ENCODE data around the gene MICB.

The MICB gene

DNA sequence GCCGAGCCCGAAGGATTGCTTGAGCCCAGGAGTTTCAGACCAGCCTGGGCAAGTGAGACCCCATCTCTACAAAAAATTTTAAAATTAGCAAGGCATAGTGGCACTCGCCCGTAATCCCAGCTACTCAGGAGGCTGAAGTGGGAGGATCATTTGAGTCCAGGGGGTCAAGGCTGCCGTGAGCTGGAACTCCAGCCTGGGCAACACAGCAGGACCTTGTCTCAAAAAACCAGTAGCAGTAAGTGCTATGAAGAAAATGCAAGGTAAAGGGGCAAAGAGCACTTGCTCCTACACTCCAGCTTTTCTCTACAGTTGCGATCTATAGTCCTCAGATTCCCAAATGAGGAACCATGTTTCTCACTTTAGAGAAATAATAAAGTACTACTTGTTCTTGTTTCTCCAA lies 45.7 kb downstream of the MICB start:
- no peak for DNase-seq

DNA sequence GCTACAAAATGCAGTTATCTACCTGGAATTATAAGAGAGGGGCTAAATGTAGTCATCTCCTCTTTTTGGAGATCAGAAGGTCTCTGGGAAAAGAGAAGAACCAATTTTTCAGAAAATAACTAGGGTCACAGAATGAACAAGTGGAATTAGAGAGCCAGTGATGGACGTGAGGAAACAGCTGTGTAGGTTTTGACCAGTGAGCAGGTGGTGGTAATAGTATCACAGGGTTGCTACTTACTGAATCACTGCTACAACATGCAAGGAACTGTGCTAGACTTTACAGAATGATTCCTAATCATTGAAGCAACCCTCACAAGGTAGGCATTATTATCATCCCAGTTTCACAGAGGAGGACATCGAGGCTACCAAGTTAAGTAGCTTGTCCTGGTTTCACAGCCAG lies 46.7 kb downstream of the MICB start:
- no peak for DNase-seq

DNA sequence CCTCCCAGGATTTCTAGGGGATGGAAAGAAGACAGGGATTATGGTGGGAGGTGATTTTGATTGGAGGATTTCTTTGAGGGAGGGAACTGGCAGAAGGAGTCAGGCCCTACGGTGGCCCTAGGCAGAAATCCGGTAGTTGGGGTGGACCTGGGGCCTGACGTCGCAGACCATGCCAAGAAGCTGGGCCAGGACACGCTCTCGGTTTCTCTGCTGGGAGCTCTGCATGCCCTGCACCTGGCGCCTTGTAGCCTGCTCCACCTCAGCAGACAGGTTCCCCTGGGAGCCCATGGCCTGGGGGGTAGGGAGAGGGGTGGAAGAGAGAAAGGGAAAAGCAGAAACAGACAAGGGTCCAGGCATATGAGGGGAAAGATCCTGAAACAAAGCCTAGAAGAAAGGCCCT lies 47.3 kb downstream of the MICB start:
- DNase-seq: no peak

- DNase-seq: peak; percentile 85
These were observed 48.5 kb downstream of the MICB start, which contains the start of gene ATP6V1G2 for GRCh38 chr6:31546339-31546957. Gene ATP6V1G2 (minus strand): TSS chr6:31546608. CDS start chr6:31546559, 49 bp downstream.

GRCh38 chr6:31546958-31547726 lies 49.2 kb downstream of the MICB start, which contains the start of gene NFKBIL1:
Gene NFKBIL1 (plus strand): TSS chr6:31547608. CDS start chr6:31547695, 87 bp downstream.
- peak; percentile 97 for DNase-seq

- DNase-seq: peak; percentile 55
These were observed 50.0 kb downstream of the MICB start for GRCh38 chr6:31547727-31548543.

- DNase-seq: no peak
These were observed 50.6 kb downstream of the MICB start for GRCh38 chr6:31548544-31548873.

DNA sequence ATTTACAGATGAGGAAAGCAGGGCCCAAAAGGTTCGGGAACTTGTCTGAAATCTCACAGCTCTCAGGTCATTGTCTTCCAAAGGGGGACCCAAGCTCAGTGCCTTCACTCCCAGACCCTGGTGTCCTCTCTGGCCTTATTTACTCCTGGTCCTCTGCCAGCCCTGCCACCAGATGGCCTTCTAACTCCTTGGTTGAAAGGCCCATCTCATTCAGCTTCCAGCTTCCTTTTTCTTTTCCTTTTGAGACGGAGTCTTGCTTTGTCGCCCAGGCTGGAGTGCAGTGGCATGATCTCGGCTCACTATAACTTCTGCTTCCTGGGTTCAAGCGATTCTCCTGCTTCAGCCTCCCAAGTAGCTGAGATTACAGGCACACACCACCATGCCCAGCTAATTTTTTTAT lies 53.4 kb downstream of the MICB start:
- peak; percentile 90 for DNase-seq

DNA sequence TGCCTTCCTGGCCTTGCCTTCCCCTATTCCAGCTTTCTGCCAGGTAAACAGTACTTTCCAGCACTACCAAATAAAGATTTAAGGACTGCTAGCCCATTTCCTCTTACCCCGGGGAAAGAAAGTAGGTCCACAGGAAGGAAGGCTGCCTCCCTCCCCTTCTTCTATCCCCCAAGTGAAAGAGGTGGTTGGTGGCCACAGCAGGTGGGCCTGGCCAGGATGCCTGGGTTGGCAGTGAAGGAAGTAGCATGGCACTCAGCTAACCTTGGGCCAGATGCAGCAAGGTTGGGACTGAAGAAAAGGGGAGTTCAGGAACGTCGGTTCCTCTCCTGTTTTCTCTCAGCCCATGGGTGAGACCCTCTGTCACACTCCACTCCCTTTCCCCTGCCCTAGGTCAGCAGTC lies 58.4 kb downstream of the MICB start:
- DNase-seq: no peak

GRCh38 chr6:31557443-31558317 lies 59.7 kb downstream of the MICB start:
- DNase-seq: no peak

- DNase-seq: no peak
These were observed 60.3 kb downstream of the MICB start for GRCh38 chr6:31558318-31558625.

- peak; percentile 95 for DNase-seq
These were observed 60.9 kb downstream of the MICB start for GRCh38 chr6:31558631-31559500.

- DNase-seq: no peak
These were observed 61.6 kb downstream of the MICB start for GRCh38 chr6:31559606-31559957.

DNA sequence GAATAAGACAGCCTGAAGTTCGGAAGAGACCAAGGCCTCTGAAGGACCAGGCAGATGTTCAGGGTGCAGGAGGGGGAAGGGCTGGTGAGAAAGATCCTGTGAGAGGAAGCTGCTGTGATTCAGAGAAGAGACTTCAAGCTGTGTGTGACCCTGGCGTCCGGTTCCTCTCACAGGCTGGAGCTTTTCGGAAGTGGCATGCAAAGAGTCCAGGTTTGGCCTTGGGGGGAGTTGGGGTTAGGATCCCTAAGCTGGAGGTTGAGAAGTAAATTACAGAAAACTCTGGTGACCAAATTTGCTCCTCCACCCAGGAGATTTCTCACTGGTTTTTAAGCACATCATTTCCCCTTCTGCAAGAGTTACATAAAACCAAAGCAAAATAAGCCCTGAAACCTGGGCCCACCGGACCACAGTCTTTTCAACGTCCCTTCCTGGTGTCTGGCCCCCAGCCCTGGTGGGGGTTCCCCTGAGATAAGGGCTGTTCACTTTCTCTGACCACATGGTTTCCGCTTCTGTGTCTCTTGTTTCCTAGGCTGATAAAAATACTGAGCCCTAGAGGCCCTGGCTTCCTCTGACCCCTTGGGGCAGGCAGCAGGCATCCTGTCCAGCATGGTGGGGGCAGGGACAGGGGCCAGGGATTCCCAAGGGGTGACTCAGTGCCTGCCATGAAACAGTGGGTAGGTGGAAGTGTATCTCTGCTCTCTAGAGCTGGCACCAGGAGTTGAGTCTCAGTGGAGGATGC lies 62.2 kb downstream of the MICB start:
- peak; percentile 67 for DNase-seq

DNA sequence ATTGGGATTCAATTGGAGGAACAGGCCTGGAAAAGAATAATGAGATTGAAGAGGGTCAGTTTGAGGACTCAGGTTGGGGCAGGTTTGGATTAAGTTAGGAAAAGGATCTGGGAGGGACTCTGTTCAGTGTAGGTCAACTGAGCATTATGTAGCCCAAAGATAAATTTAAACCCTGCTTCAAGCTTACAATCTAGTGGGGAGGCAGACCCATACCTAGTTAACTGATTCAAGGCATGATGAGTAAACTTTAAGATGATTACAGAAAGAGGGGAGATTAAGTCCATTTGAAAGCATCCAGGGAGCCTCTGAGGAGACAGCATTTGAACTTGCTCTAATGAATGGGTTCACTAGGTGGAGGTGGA lies 62.7 kb downstream of the MICB start:
- DNase-seq: no peak

Data from suppressor macrophage treated with lipopolysaccharide for 4 hours (primary cell).